ENCODE measurements around the gene CTIF. TPM values are rescaled to one million over a fixed set of nuclear protein-coding genes. Genes with fewer than 3 reads are reported as not detected.
A peak's percentile ranks its signal among the peaks of the same experiment; 100 is the strongest.

Gene CTIF
- total RNA-seq, 1 donor from 2014 or later = 137 TPM

GRCh38 chr18:48878471-48878870, 339.6 kb downstream of the CTIF start:
- Mint-ChIP-seq H3K4me1 (ENCODE audit: low read depth, unreplicated experiment) (peaks cover 11% of the 10 kb centered on the region), H3K27ac (ENCODE audit: unreplicated experiment) (peak overlapping the region; percentile 10), H3K9me3 (ENCODE audit: unreplicated experiment) (peaks cover 5% of the 10 kb centered on the region), H3K27me3 (ENCODE audit: unreplicated experiment) (peaks cover 3% of the 10 kb centered on the region), H3K36me3 (ENCODE audit: unreplicated experiment) (peaks cover 6% of the 10 kb centered on the region), H3K4me3 (ENCODE audit: unreplicated experiment) (no peak overlapping the region)
- no peak for DNase-seq
- no peak for TF ChIP-seq CTCF (IDR thresholded peaks at IDR 0.05; ENCODE audit: partially characterized antibody, unreplicated experiment)

GRCh38 chr18:48879008-48879431, 340.2 kb downstream of the CTIF start:
- no peak for TF ChIP-seq CTCF (IDR thresholded peaks at IDR 0.05; ENCODE audit: partially characterized antibody, unreplicated experiment)
- Mint-ChIP-seq H3K9me3 (ENCODE audit: unreplicated experiment) (peaks cover 2% of the 10 kb centered on the region), H3K4me1 (ENCODE audit: low read depth, unreplicated experiment) (peaks cover 11% of the 10 kb centered on the region), H3K4me3 (ENCODE audit: unreplicated experiment) (no peak overlapping the region), H3K27me3 (ENCODE audit: unreplicated experiment) (peaks cover 3% of the 10 kb centered on the region), H3K36me3 (ENCODE audit: unreplicated experiment) (peaks cover 6% of the 10 kb centered on the region), H3K27ac (ENCODE audit: unreplicated experiment) (no peak overlapping the region)
- no peak for DNase-seq

- Mint-ChIP-seq H3K9me3 (ENCODE audit: unreplicated experiment) (peaks cover 8% of the 10 kb centered on the region), H3K4me1 (ENCODE audit: low read depth, unreplicated experiment) (peaks cover 10% of the 10 kb centered on the region), H3K4me3 (ENCODE audit: unreplicated experiment) (no peak overlapping the region), H3K27me3 (ENCODE audit: unreplicated experiment) (peaks cover 7% of the 10 kb centered on the region), H3K27ac (ENCODE audit: unreplicated experiment) (no peak overlapping the region), H3K36me3 (ENCODE audit: unreplicated experiment) (peaks cover 6% of the 10 kb centered on the region)
- DNase-seq = no peak
- TF ChIP-seq CTCF (IDR thresholded peaks at IDR 0.05; ENCODE audit: partially characterized antibody, unreplicated experiment) = no peak
Measured at GRCh38 chr18:48880931-48881330, 342.1 kb downstream of the CTIF start.

- Mint-ChIP-seq H3K27me3 (ENCODE audit: unreplicated experiment) (peaks cover 7% of the 10 kb centered on the region), H3K27ac (ENCODE audit: unreplicated experiment) (no peak overlapping the region), H3K36me3 (ENCODE audit: unreplicated experiment) (peaks cover 6% of the 10 kb centered on the region), H3K9me3 (ENCODE audit: unreplicated experiment) (peaks cover 6% of the 10 kb centered on the region), H3K4me1 (ENCODE audit: low read depth, unreplicated experiment) (peaks cover 7% of the 10 kb centered on the region), H3K4me3 (ENCODE audit: unreplicated experiment) (no peak overlapping the region)
- no peak for DNase-seq
- no peak for TF ChIP-seq CTCF (IDR thresholded peaks at IDR 0.05; ENCODE audit: partially characterized antibody, unreplicated experiment)
Measured at GRCh38 chr18:48882379-48882778, 343.5 kb downstream of the CTIF start.

- Mint-ChIP-seq H3K4me3 (ENCODE audit: unreplicated experiment) (no peak overlapping the region), H3K27ac (ENCODE audit: unreplicated experiment) (no peak overlapping the region), H3K4me1 (ENCODE audit: low read depth, unreplicated experiment) (peaks cover 12% of the 10 kb centered on the region), H3K27me3 (ENCODE audit: unreplicated experiment) (peaks cover 8% of the 10 kb centered on the region), H3K36me3 (ENCODE audit: unreplicated experiment) (peaks cover 6% of the 10 kb centered on the region), H3K9me3 (ENCODE audit: unreplicated experiment) (peaks cover 6% of the 10 kb centered on the region)
- TF ChIP-seq CTCF (IDR thresholded peaks at IDR 0.05; ENCODE audit: partially characterized antibody, unreplicated experiment) = no peak
- no peak for DNase-seq
Measured at GRCh38 chr18:48884306-48884705, 345.5 kb downstream of the CTIF start.
